GM19324 (cell line): ENCODE data around the gene ZNF761.
"Not testable (repeated sequence)": the region's sequence is repeated elsewhere in the genome, so short reads cannot be mapped to it uniquely, and the experiment has no call there.

Source experiments
- ATAC-seq: cut with Tn5 transposase; IDR thresholded peaks from one replicate; pipeline ENCODE4 v1.9.1; 2021; ENCODE audit warnings: mild to moderate bottlenecking, moderate library complexity; ENCODE audit not compliant: unreplicated experiment, low FRiP score

ZNF761 gene

DNA sequence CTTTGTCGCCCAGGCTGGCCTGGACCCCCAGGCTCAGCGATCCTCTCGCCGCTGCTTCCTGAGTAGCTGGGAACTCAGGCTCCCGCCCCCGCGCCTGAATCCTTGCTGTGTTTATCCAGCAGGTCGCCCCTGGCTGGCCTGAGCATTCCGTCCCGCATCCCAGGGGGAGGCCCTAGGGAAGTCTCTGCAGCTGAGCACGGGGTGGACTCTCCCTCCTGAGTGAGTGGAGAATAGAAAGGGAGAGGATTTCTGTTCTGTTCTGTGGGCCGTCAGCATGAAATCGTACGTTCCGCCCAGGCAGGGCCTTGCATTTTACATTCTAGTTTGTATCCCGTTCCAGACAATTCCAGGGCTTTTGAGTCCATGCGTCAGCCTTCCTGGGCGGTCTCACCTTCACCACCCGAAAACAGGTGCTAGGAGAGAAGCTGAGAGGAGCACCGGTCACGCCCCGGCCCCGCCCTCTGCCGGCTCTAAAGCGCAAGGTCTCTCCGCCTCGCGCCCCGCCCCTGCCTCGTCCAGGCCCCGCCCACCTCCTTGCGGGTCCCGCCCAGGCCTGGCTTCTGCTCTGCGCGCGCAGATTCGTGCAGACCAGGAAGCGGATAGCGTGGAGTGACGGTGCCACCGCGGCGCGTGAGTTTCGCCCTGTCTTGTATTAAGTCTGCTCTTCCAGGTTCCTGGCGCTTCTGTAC lies at the start of gene ZNF761:
Gene ZNF761 (plus strand): TSS at position 586 of the 689 bp plus-strand sequence. CDS start 15,285 bp downstream, outside the sequence.
- peak; percentile 99 for ATAC-seq

DNA sequence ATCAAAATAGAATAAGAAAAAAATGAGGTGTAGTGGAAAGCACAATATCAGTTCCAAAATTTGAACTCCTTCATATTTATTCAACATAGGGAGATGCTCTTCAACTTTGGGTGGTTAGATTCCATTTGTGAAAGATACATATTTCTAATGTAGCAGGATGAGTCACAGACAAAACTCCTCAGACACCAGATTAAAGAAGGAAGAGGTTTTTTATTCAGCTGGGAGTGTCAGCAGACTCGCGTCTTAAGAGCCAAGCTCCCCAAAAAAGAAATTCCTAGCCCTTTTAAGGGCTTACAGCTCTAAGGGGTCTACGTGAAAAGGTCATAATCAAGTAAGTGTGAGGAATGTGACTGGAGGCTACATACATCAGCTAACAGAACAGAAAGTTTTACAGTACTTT lies 43.6 kb upstream of the ZNF761 start:
- no peak for ATAC-seq

DNA sequence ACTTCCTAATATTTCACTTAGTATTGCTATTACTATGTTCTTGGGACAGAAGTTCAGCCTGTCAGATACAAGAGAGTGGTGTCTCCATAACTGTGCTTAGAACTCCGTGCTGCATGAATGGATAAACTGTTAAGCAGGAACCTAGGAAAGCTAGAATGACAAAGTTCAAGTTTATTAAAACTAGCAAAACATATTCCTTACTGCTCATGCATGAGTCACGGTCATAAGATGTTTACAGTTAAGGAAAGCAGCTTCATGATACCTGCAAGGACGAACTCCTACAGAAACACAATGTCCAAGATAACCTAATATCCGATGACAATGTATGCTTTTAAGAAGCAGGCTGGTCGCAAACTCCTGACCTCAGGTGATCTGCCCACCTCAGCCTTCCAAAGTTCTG lies 42.9 kb upstream of the ZNF761 start:
- ATAC-seq: no peak

DNA sequence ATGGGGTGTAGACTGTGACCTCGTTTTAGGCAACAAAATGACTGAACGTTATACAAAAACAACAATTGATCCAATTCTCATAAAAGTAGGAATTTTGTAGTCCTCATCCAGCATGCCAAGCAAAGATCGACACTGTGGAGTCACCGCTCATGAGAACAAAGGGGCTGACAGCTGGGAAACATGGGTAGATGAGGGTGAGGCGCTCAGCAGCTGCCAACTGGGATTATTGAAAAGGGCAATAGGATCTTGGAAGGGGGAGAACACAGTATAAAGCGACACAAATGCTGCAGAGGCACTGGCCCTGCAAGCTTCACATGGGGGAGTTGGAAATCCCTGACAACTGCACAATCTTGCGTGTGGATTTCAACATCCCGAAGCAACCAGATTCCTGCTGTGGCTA lies 42.2 kb upstream of the ZNF761 start:
- ATAC-seq: no peak

DNA sequence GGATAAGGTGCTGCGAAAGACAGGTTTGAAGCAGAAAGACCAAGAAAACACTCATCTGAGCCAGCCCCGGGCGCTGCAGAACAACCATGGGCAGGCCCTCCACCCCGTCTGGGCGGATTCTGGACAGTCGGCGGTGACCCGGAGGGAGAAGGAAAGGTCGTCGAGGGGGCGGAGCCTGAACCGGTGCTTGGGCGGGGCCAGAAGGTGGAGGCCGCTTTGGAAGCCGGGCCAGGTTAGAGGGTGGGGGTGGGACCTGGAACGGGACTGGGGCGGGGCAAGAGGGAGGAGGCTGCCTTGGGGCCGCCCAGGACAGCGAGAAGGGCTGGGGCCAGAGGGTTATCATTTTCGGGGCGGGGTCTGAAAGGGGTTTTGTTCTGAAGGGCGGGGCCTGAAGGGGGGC lies 41.8 kb upstream of the ZNF761 start:
- no peak for ATAC-seq

DNA sequence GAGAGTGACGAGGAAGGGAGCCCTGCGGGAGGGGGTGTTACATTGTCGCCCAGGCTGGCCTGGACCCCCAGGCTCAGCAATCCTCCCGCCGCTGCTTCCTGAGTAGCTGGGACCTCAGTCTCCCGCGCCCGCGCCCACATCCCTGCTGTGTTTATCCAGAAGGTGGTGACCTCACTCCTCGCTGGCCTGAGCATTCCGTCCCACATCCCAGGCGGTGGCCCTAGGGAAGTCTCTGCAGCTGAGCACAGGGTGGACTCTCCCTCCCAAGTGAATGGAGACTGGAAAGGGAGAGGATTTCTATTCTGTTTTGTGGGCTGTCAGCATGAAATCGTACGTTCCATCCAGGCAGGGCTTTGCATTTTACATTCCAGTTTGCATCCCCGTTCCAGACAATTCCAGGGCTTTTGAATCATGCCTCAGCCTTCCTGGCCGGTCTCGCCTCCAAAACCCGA lies 37.2 kb upstream of the ZNF761 start:
- no peak for ATAC-seq

DNA sequence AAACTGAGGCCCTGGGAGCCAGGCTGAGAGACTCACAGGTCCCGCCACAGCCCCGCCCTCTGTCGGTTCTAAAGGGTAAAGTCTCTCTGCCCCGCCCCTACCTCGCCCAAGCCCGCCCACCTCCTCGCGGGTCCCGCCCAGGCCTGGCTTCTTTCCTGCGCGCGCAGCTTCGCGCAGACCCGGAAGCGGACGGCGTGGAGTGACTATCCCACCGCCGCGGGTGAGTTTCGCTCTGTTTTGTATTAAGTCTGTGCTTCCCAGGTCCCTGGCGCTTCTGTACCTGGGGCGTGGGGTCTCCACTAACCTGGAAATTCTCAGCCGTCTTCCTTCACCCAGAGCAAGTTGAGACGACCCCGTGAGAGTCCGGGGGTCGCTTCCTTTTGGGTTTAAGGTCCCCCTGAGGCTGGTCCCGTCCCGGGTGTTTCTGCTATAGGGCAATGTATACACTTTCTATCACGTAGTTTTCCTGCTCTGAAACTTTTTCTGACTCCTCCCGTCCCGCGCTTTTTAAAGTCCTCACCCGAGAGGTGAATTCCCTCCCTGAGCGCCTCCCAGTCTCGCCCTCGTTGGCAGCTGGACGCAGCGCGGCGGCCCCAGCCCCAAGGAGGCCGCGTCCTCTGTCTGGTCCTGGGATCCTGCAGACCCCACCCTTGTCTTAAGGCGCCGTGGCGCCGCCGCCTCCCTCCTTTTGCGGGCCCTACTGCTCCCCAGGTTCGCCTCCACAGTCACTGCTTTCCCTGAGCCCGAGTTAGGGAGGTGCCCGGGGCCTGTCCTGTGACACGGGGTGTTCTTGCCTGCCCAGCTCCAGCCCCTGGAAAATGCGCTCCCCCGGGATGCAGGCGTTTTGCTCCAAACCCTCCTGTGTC lies 36.6 kb upstream of the ZNF761 start, which contains the start of gene ZNF765:
Gene ZNF765 (plus strand): TSS at position 176 of the 866 bp plus-strand sequence. CDS start 2,867 bp downstream, outside the sequence.
- ATAC-seq: peak; percentile 92

DNA sequence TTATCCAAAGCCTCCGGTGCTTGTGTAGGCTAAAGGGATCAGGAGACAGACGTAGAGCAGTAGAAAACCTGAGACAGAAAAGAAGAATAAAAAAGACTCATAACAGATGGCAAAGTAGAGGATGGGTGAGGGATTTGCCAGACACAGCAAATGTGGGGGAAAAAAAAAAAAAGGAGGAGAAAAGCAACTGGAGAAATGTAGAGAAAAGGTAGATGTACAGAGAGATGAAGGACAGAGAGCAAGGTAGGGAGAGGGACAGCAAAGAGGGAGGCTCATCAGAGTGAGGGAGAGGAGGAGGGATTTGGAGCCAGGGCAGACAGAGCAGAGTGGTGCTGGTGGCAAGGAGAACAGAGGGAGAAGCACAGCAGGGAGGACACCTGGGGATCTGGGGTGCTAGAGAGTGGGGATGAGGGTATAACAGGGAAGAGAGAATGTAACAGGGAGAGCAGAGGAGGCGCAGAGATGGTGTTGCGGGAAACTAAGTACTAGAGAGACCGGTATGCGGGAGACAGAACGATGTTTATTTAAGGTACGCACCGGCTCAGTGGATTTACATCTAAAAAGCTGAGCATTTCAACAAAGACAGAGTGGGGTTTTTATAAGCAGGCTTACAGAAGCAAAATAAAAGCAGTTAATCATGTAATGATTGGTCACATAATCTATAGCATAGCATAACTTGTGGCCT lies 35.8 kb upstream of the ZNF761 start:
- ATAC-seq: not testable (repeated sequence)

DNA sequence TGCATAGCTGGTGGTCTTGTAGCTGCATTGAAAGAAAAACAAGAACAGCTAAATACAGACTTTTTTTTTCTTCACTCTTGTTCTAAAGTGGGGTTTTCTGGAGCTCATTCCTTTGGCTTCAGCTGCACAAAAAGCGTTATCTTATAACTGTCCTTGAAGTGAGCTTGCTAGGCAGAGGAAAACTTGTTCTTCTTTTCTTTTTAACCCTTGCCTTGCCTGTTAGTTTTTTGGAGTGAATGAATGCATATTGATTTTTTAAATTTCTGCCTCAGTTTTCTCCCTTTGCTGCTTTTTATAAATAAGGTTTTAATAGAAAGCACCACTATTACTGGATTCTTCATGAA lies 35.3 kb upstream of the ZNF761 start:
- no peak for ATAC-seq

DNA sequence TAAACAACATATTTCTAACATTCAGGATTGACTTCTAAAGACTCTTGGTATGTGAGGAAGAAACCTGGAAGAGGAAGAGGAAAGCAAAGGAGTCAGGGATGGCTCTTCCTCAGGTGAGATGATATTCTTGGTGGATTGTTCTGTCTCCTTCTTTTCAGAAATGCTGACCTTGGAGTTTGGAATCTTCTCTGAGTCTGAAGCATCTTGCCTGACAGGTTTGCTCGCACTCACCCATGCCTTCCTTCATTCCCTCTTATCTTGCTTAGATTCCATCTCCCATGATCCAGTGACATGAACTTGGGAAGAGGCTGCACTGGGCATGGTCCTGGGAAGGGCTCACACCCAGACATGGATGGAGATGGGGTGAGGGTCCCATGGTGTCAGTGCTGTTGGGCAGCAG lies 33.9 kb upstream of the ZNF761 start:
- not testable (repeated sequence) for ATAC-seq

DNA sequence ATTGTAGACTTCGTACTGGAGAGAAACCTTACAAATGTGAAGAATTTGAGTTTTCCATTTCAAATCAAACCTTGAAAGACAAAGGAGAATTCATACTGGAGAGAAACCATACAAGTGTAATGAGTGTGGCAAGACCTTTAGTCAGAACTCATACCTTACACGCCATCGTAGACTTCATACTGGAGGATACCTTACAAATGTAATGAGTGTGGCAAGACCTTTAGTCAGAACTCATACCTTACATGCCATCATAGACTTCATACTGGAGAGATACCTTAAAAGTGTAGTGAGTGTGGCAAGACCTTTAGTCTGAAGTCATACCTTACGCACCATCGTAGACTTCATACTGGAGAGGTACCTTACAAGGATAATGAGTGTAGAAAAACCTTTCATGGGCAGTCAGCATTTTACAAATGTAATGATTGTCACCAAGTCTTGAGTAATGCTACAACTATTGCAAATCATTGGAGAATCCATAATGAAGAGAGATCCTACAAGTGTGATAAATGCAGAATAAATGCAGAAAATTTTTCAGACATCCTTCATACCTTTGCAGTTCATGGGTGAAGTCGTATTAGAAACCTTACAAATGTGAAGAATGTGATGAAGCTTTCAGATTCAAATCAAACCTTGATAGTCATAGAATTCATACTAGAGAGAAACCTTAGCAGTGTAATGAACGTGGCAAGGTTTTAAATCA lies 22.1 kb upstream of the ZNF761 start:
- ATAC-seq: no peak

DNA sequence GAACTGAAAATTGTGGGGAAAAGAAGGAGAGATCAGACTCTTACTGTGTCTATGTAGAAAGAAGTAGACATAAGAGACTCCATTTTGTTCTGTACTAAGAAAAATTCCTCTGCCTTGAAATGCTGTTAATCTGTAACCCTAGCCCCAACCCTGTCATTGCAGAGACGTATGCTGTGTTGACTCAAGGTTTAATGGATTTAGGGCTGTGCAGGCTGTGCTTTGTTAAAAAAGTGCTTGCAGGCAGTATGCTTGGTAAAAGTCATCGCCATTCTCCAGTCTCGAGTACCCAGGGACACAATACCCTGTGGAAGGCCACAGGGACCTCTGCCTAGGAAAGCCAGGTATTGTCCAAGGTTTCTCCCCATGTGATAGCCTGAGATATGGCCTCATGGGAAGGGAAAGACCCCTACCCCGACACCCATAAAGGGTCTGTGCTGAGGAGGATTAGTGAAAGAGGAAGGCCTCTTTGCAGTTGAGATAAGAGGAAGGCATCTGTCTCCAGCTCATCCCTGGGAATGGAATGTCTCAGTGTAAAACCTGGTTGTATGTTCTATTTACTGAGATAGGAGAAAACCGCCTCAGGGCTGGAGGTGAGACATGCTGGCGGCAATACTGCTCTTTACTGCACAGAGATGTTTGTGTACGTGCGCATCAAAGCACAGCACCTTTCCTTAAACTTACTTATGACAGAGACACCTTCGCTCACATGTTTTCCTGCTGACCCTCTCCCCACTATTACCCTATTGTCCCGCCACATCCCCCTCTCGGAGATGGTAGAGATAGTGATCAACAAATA lies 11.1 kb upstream of the ZNF761 start:
- ATAC-seq: not testable (repeated sequence)

DNA sequence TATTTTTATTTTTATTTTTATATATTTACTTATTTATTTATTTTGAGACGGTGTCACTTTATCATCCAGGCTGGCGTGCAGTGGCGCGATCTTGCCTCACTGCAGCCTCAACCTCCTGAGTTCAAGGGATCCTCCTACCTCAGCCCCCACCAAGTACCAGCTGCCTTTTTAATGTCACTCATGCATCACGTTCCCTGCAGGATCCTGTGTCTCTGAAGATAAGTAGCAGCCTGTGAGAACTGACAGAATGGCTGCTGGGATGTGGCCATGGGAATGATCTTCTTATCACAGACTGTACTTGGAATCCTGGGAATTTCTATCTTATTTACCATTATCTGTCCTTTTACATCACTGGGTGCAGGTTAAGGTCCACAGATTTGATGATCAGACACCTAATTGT lies 9.2 kb upstream of the ZNF761 start:
- ATAC-seq: no peak

DNA sequence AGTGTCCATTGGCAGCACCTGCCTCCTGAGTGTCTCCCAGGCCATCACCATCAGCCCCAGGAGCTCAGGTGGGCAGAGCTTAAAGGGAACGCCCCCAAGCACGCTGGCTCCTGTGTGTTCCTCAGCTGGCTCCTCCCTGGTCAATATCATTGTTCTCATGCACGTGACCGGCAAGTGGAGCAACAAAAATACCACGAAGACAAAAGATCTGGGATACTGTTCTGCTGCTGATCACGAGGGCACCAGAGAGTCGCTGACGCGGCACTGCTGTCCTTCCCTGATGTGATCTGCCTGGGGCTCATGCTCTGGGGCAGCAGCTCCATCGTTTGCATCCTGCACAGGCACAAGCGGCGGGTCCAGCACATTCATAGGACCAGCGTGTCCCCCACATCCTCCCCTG lies 8.7 kb upstream of the ZNF761 start:
- not testable (repeated sequence) for ATAC-seq

DNA sequence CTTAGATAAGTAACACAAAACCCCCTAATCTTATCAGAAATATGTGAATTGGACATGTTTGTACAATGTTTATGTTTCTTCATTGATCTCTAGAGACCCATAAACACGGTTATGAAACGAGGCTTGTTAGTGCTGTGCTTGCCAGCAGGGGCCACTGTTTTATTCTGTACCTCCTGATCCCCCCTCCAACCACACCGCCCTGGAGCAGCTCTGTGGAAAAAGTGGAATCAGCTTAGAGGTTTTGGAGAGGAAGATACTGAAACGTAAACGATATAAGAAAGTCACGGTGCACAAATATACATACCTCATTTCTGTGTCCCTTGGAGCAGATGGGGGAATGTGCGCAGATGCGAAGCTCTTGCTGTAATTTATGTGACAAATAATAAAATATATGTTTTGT lies 8.1 kb upstream of the ZNF761 start:
- ATAC-seq: not testable (repeated sequence)

DNA sequence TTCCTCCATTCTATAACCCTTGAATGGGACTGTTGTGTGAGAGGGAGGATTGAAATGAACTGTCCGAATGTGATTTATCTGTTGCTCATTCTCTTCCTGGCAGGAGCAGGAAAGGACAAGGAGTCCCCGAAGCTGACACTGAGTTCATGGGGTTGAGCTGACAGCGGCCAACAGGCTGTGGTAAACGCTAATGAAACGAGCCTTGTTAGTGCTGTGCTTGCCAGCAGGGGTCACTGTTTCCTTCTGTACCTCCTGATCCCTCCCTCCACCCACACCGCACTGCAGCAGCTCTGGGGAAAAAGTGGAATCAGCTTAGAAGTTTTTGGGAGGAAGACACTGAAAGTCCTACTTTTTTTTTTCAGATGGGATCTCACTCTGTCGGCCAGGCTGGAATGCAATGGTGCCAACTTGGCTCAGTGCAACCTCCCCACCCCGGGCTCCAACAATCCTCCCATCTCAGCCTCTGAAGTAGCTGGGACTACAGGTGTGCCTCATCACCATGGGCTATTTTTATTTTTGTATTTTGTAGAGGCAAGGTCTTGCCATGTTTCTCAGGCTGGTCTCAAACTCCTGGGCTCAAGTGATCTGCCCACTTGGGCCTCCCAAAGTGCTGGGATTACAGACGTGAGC lies 6.7 kb upstream of the ZNF761 start:
- no peak for ATAC-seq

DNA sequence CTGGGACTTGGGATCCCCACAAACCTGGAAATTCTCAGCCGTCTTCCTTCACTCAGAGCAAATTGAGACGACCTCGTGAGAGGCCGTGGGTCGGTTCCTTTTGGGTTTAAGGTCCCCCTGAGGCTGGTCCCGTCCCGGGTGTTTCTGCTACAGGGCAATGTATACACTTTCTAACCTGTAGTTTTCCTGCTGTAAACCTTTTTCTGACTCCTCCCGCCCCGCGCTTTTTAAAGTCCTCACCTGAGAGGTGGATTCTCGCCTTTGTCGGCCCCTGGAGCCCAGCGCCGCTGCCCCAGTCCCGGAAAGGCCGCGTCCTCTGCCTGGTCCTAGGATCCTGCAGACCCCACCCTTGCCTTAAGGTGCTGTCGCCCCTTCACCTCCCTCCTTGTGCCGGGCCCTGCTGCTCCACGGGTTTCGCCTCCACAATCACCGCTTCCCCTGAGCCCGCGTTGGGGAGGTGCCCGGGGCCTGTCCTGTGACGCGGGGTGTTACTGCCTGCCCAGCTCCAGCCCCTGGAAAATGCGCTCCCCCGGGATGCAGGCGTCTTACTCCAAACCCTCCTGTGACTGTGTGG lies 391 bp downstream of the ZNF761 start:
- ATAC-seq: peak; percentile 3

DNA sequence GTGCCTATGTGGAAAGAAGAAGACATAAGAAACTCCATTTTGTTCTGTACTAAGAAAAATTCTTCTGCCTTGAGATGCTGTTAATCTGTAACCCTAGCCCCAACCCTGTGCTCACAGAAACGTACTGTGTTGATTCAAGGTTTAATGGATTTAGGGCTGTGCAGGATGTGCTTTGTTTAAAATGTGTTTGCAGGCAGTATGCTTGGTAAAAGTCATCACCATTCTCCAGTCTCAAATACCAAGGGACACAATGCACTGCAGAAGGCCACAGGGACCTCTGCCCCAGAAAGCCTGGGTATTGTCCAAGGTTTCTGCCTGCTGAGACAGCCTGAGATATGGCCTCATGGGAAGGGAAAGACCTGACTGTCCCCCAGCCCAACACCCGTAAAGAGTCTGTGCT lies 12.0 kb downstream of the ZNF761 start:
- ATAC-seq: not testable (repeated sequence)

DNA sequence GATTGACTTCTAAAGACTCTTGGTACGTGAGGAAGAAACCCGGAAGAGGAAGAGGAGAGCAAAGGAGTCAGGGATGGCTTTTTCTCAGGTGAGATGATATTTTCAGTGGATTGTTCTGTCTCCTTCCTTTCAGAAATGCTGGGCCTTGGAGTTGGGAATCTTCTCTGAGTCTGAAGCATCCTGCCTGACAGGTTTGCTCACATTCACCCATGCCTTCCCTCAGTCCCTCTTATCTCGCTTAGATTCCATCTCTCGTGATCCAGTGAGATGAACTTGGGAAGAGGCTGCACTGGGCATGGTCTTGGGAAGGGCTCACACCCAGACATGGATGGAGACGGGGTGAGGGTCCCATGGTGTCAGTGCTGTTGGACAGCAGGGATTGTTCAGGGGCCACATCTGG lies 15.4 kb downstream of the ZNF761 start:
- ATAC-seq: not testable (repeated sequence)
